ENCODE measurements around the gene RAP1B.

The RAP1B gene

DNA sequence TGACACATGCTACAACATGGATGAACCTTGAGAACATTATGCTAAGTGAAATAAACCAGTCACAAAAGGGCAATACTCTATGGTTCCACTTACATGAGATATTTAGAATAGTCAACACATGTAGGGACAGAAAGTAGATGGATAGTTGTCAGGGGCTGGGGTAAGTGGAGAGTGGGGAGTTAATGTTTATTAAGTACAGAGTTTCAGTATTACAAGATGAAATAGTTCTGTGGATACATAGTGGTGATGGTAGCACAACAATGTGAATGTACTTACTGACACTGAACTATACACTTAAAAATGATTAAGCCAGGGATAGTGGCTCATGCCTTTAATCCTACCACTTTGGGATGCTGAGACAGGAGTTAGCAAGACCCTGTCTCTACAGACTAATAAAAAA is 84.8 kb downstream of the RAP1B start:
- no peak overlapping the region for H3K4me3 ChIP-seq (ENCODE audit: low read depth, low read length)
- no peak overlapping the region for H2AFZ ChIP-seq (ENCODE audit: low read length, unreplicated experiment)
- H3K4me1 ChIP-seq (ENCODE audit: control insufficient read depth, insufficient read depth, low read length, unreplicated experiment), result no peaks in the 10 kb centered on the region
- no peak overlapping the region for H3K27ac ChIP-seq (ENCODE audit: low read depth, low read length)
- H3K36me3 ChIP-seq (ENCODE audit: insufficient read depth, low read length), result peaks cover 35% of the 10 kb centered on the region
- no peaks in the 10 kb centered on the region for H3K27me3 ChIP-seq (ENCODE audit: insufficient read depth, low read length)
- no peaks in the 10 kb centered on the region for H3K79me2 ChIP-seq (ENCODE audit: control insufficient read depth, insufficient read depth, low read length, unreplicated experiment)

DNA sequence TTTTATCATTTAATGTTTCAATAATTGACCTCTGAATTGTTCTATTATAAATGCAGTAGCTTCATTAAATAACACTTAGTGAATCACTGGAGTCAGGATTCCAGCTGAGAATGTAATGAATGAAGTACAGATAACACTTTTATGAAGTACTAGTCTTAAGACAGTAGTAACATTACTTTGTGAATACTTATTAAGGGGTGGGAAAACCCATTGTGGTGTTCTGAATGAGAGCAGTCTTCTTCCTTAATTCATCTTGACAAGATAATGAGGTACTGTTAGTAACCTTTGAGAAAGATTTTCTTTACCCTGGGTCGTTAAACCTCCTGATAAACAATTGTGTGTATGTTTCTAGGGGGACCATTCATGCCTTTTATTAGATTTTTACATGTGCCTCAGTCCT is 88.8 kb downstream of the RAP1B start:
- Histone ChIP-seq H3K27ac (ENCODE audit: low read depth, low read length) (no peak overlapping the region), H3K4me1 (ENCODE audit: control insufficient read depth, insufficient read depth, low read length, unreplicated experiment) (no peaks in the 10 kb centered on the region), H3K4me3 (ENCODE audit: low read depth, low read length) (no peak overlapping the region), H3K36me3 (ENCODE audit: insufficient read depth, low read length) (peaks cover 24% of the 10 kb centered on the region), H3K79me2 (ENCODE audit: control insufficient read depth, insufficient read depth, low read length, unreplicated experiment) (no peaks in the 10 kb centered on the region), H2AFZ (ENCODE audit: low read length, unreplicated experiment) (no peak overlapping the region), H3K27me3 (ENCODE audit: insufficient read depth, low read length) (no peaks in the 10 kb centered on the region)

All from ACC112 (cell line).